GM21619 (cell line): ENCODE results near the gene GDF3.
"Not testable (repeated sequence)": the region's sequence is repeated elsewhere in the genome, so short reads cannot be mapped to it uniquely, and the experiment has no call there.

Experiments used
- ATAC-seq: cut with Tn5 transposase; IDR thresholded peaks from one replicate; pipeline ENCODE4 v1.9.1; 2021; ENCODE audit not compliant: unreplicated experiment

The GDF3 gene

GRCh38 chr12:7695566-7696197 lies at the start of gene GDF3:
Gene GDF3 (minus strand): TSS chr12:7695775. CDS start chr12:7695728, 47 bp downstream.
- ATAC-seq: no peak

GRCh38 chr12:7732993-7733392 lies 37.4 kb upstream of the GDF3 start:
- no peak for ATAC-seq

- ATAC-seq: no peak
Observed at GRCh38 chr12:7731486-7731885, 35.9 kb upstream of the GDF3 start.

- ATAC-seq: not testable (repeated sequence)
Observed at GRCh38 chr12:7730984-7731383, 35.4 kb upstream of the GDF3 start.

GRCh38 chr12:7729746-7730145 lies 34.2 kb upstream of the GDF3 start:
- no peak for ATAC-seq

GRCh38 chr12:7723926-7724325 lies 28.4 kb upstream of the GDF3 start:
- ATAC-seq: no peak

GRCh38 chr12:7719946-7720730 lies 24.6 kb upstream of the GDF3 start:
- ATAC-seq: no peak

- ATAC-seq: no peak
Observed at GRCh38 chr12:7716381-7716780, 20.8 kb upstream of the GDF3 start.

GRCh38 chr12:7712841-7713442 lies 17.4 kb upstream of the GDF3 start:
- no peak for ATAC-seq

GRCh38 chr12:7711133-7711532 lies 15.6 kb upstream of the GDF3 start, which contains the start of gene DPPA3:
Gene DPPA3 (plus strand): TSS chr12:7711433. CDS start chr12:7711571, 138 bp downstream.
- ATAC-seq: no peak

GRCh38 chr12:7709969-7710675 lies 14.5 kb upstream of the GDF3 start:
- ATAC-seq: no peak

GRCh38 chr12:7705846-7706245 lies 10.3 kb upstream of the GDF3 start:
- ATAC-seq: no peak

- no peak for ATAC-seq
Observed at GRCh38 chr12:7695237-7695560, 376 bp downstream of the GDF3 start.

GRCh38 chr12:7694556-7695236 lies 879 bp downstream of the GDF3 start:
- no peak for ATAC-seq

GRCh38 chr12:7693793-7694192 lies 1.8 kb downstream of the GDF3 start:
- ATAC-seq: no peak

GRCh38 chr12:7681535-7681934 lies 14.0 kb downstream of the GDF3 start:
- no peak for ATAC-seq

GRCh38 chr12:7679251-7680045 lies 16.1 kb downstream of the GDF3 start:
- no peak for ATAC-seq

GRCh38 chr12:7678744-7679143 lies 16.8 kb downstream of the GDF3 start:
- no peak for ATAC-seq

GRCh38 chr12:7677432-7677888 lies 18.1 kb downstream of the GDF3 start:
- not testable (repeated sequence) for ATAC-seq

GRCh38 chr12:7675455-7675854 lies 20.1 kb downstream of the GDF3 start:
- not testable (repeated sequence) for ATAC-seq
